ENCODE results near the gene SPTBN5.

The SPTBN5 gene

DNA sequence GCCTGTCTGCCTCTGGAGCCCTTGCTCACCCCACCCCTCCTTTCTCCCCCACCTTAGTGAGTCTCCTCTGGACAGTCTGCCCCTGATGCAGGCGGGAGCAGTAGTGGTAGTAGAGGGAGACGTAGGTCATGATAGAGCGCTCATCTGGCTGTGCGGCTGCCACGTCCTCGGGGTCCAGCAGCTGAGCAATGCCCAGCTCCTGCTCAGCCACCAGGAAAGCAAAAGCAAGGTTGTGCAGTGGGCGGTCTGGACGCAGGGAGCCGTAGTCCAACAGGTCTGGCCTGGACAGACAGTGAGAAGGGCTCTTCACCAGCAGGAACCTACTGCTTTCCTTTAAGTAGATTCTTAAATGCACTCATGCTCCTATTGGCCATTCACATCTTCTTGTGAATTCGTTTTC lies 6.7 kb downstream of the SPTBN5 start:
- Histone ChIP-seq H3F3A (ENCODE audit: insufficient read depth, low read length) (no peaks in the 10 kb centered on the region), H3K79me2 (ENCODE audit: insufficient read depth, low read length) (no peaks in the 10 kb centered on the region), H3K27me3 (ENCODE audit: insufficient read depth, low read length) (no peaks in the 10 kb centered on the region; the same call in 1 of the 2 replicates), H3K4me2 (ENCODE audit: low read length) (no peak overlapping the region), H3K9ac (ENCODE audit: low read length) (no peak overlapping the region), H3K4me3 (ENCODE audit: low read depth, low read length, poor library complexity, severe bottlenecking) (no peak overlapping the region), H3K27ac (ENCODE audit: low read depth, low read length, poor library complexity, severe bottlenecking) (no peak overlapping the region), H3K9me2 (ENCODE audit: low read depth, low read length) (no peaks in the 10 kb centered on the region), H3K36me3 (ENCODE audit: insufficient read depth, low read length) (no peaks in the 10 kb centered on the region), H2AFZ (ENCODE audit: low read length) (no peak overlapping the region), H3K9me3 (ENCODE audit: low read length) (no peaks in the 10 kb centered on the region), H3K4me1 (ENCODE audit: insufficient read depth, low read length, severe bottlenecking) (peaks cover 6% of the 10 kb centered on the region), H4K20me1 (ENCODE audit: insufficient read depth, low read length) (no peaks in the 10 kb centered on the region)
- no peak for TF ChIP-seq EZH2 (IDR thresholded peaks at IDR 0.05; ENCODE audit: borderline replicate concordance, low read length)
- TF ChIP-seq, protein P1, sequence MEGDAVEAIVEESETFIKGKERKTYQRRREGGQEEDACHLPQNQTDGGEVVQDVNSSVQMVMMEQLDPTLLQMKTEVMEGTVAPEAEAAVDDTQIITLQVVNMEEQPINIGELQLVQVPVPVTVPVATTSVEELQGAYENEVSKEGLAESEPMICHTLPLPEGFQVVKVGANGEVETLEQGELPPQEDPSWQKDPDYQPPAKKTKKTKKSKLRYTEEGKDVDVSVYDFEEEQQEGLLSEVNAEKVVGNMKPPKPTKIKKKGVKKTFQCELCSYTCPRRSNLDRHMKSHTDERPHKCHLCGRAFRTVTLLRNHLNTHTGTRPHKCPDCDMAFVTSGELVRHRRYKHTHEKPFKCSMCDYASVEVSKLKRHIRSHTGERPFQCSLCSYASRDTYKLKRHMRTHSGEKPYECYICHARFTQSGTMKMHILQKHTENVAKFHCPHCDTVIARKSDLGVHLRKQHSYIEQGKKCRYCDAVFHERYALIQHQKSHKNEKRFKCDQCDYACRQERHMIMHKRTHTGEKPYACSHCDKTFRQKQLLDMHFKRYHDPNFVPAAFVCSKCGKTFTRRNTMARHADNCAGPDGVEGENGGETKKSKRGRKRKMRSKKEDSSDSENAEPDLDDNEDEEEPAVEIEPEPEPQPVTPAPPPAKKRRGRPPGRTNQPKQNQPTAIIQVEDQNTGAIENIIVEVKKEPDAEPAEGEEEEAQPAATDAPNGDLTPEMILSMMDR (IDR thresholded peaks at IDR 0.05; ENCODE audit: low read length) = no peak

DNA sequence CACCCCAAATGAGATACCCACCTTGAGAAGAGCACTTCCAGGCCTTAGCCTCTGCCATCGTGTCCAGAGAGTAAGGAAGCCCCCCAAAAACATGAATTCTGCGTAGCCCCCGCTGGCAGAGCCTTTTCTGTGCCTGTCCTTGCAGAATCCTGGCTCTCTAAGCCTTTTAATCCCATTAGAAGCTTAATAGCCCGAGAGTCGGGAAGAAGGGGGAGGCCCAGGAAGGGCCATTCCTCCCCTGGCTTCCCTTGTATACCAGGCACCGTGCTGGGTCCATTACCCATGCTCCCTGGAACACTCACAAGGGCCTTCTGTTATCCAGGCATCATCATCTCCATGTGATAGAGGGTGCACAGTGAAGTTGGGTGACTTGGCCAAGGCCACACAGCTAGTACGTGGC lies 7.1 kb downstream of the SPTBN5 start:
- no peaks in the 10 kb centered on the region for H3K79me2 ChIP-seq (ENCODE audit: insufficient read depth, low read length)
- H4K20me1 ChIP-seq (ENCODE audit: insufficient read depth, low read length) = no peaks in the 10 kb centered on the region
- H3K4me2 ChIP-seq (ENCODE audit: low read length) = no peak overlapping the region
- TF ChIP-seq, protein P1 (IDR thresholded peaks at IDR 0.05; ENCODE audit: low read length) = no peak
- no peak for TF ChIP-seq EZH2 (IDR thresholded peaks at IDR 0.05; ENCODE audit: borderline replicate concordance, low read length)
- H3F3A ChIP-seq (ENCODE audit: insufficient read depth, low read length) = no peaks in the 10 kb centered on the region
- no peak overlapping the region for H2AFZ ChIP-seq (ENCODE audit: low read length)
- H3K9ac ChIP-seq (ENCODE audit: low read length) = no peak overlapping the region
- H3K4me1 ChIP-seq (ENCODE audit: insufficient read depth, low read length, severe bottlenecking) = peaks cover 6% of the 10 kb centered on the region
- no peak overlapping the region for H3K4me3 ChIP-seq (ENCODE audit: low read depth, low read length, poor library complexity, severe bottlenecking)
- no peaks in the 10 kb centered on the region for H3K9me3 ChIP-seq (ENCODE audit: low read length)
- H3K27me3 ChIP-seq (ENCODE audit: insufficient read depth, low read length) = no peaks in the 10 kb centered on the region; the same call in 1 of the 2 replicates
- no peaks in the 10 kb centered on the region for H3K36me3 ChIP-seq (ENCODE audit: insufficient read depth, low read length)
- no peaks in the 10 kb centered on the region for H3K9me2 ChIP-seq (ENCODE audit: low read depth, low read length)
- no peak overlapping the region for H3K27ac ChIP-seq (ENCODE audit: low read depth, low read length, poor library complexity, severe bottlenecking)

DNA sequence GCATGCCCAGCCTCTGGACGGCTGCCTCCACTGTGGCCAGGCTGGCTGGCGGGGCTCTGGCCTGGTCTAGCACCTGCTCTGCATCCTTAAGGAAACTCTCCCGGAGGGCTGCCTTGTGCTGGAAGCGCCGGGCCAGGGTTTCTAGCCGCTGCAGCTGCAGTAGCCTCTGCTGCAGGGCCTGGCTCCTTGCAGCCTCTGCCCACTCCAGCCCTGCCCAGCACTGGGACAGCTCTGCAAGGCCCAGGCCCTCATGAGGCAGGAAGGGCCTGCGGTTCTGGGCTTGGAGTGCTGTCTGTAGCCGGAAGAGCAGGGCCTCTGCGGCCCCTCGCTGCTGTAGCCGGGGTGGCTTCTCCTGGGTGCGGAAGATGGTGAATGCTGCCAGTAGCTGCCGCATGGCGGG lies 8.0 kb downstream of the SPTBN5 start:
- Histone ChIP-seq H2AFZ (ENCODE audit: low read length) (no peak overlapping the region), H3K9me2 (ENCODE audit: low read depth, low read length) (no peaks in the 10 kb centered on the region), H3K27me3 (ENCODE audit: insufficient read depth, low read length) (no peaks in the 10 kb centered on the region; the same call in 1 of the 2 replicates), H3K4me3 (ENCODE audit: low read depth, low read length, poor library complexity, severe bottlenecking) (no peak overlapping the region), H4K20me1 (ENCODE audit: insufficient read depth, low read length) (no peaks in the 10 kb centered on the region), H3K9ac (ENCODE audit: low read length) (no peak overlapping the region), H3K27ac (ENCODE audit: low read depth, low read length, poor library complexity, severe bottlenecking) (no peak overlapping the region), H3K79me2 (ENCODE audit: insufficient read depth, low read length) (no peaks in the 10 kb centered on the region), H3F3A (ENCODE audit: insufficient read depth, low read length) (no peaks in the 10 kb centered on the region), H3K4me1 (ENCODE audit: insufficient read depth, low read length, severe bottlenecking) (peaks cover 6% of the 10 kb centered on the region), H3K4me2 (ENCODE audit: low read length) (no peak overlapping the region), H3K9me3 (ENCODE audit: low read length) (no peaks in the 10 kb centered on the region), H3K36me3 (ENCODE audit: insufficient read depth, low read length) (no peaks in the 10 kb centered on the region)
- no peak for TF ChIP-seq EZH2 (IDR thresholded peaks at IDR 0.05; ENCODE audit: borderline replicate concordance, low read length)
- TF ChIP-seq, protein P1 (IDR thresholded peaks at IDR 0.05; ENCODE audit: low read length) = no peak
